OCI-LY3 (cell line): ENCODE data around the gene SLC25A48.

Source experiments
- CTCF ChIP-seq: fragments of 200-600, 300-600 bp; sonication (generic); IDR thresholded peaks from 2 replicates; pipeline ENCODE4 v1.5.1; 2014; ENCODE audit warnings: antibody characterized with exemption, low read length, low read depth
- EZH2phosphoT487 ChIP-seq: fragments of 200-600 bp; shearing (Covaris generic); IDR thresholded peaks from 2 replicates; pipeline ENCODE4 v1.6.1; 2018; ENCODE audit warnings: antibody characterized with exemption, mixed run types, low read depth

- TF ChIP-seq CTCF (no peak), EZH2phosphoT487 (no peak)
Measured at GRCh38 chr5:135859641-135860040, 25.2 kb downstream of the SLC25A48 start.
